A549 (cell line): Measurements from ENCODE around the gene MIOX.

ENCODE experiments used
- CBX2 ChIP-seq: fragments of 200-600 bp; sonication (generic); IDR thresholded peaks from 2 replicates; pipeline ENCODE4 v1.6.1; 2016; ENCODE audit warnings: low read depth, mild to moderate bottlenecking, borderline replicate concordance
- CEBPB ChIP-seq, 2 experiments: fragments of >200 bp in 1 of 2; sonication (Bioruptor Twin) in 1 of 2; formaldehyde crosslinking in 1 of 2; IDR thresholded peaks; 2 replicates each; pipeline ENCODE4 v1.6.1; 2012 to 2016
- CTCF ChIP-seq: fragments of >200 bp; sonication (Bioruptor Twin); formaldehyde crosslinking; IDR thresholded peaks from 3 replicates; pipeline ENCODE4 v1.5.1; 2016
- JUNB ChIP-seq: fragments of >200 bp; sonication (Bioruptor Twin); formaldehyde crosslinking; IDR thresholded peaks from 2 replicates; pipeline ENCODE4 v1.6.1; 2016
- MAFK ChIP-seq: fragments of 450-650 bp; IDR thresholded peaks from 2 replicates; pipeline ENCODE4 v1.6.1; 2014; ENCODE audit not compliant: partially characterized antibody
- MAX ChIP-seq: IDR thresholded peaks from 2 replicates; pipeline ENCODE4 v1.6.1; 2012
- MAZ ChIP-seq: fragments of 150-350 bp; IDR thresholded peaks from 2 replicates; pipeline ENCODE4 v1.6.1; 2014; ENCODE audit warnings: antibody characterized with exemption, low read depth, low read length, borderline replicate concordance
- POLR2A ChIP-seq: IDR thresholded peaks from 2 replicates; pipeline ENCODE4 v1.6.1; 2012; ENCODE audit warnings: mild to moderate bottlenecking, low read length
- REST ChIP-seq: fragments of 200-600 bp; sonication (generic); IDR thresholded peaks from 2 replicates; pipeline ENCODE4 v1.6.1; 2016; ENCODE audit warnings: antibody characterized with exemption, mild to moderate bottlenecking, moderate library complexity
- RFX5 ChIP-seq: fragments of 450-650 bp; IDR thresholded peaks from 2 replicates; pipeline ENCODE4 v1.7.1; 2014; ENCODE audit warnings: antibody characterized with exemption, mild to moderate bottlenecking, moderate library complexity
- SMC3 ChIP-seq: fragments of >200 bp; sonication (Bioruptor Twin); formaldehyde crosslinking; IDR thresholded peaks from 3 replicates; pipeline ENCODE4 v1.6.1; 2018; ENCODE audit warnings: inconsistent platforms
- USF2 ChIP-seq: fragments of 450-650 bp; IDR thresholded peaks from 2 replicates; pipeline ENCODE4 v1.6.1; 2014; ENCODE audit warnings: antibody characterized with exemption
- ZC3H11A ChIP-seq: fragments of 450-650 bp; IDR thresholded peaks from 2 replicates; pipeline ENCODE4 v1.6.1; 2014; ENCODE audit warnings: antibody characterized with exemption, mild to moderate bottlenecking

- TF ChIP-seq CTCF (no peak), REST (no peak), JUNB (no peak), SMC3 (no peak), POLR2A (no peak), CBX2 (no peak), MAZ (no peak), USF2 (no peak), CEBPB (IDR thresholded peaks at IDR 0.05) (no peak), MAFK (no peak), ZC3H11A (no peak), RFX5 (no peak), MAX (no peak)
These were observed 39.7 kb upstream of the MIOX start for GRCh38 chr22:50446708-50447575.
